Breast epithelium (tissue), 3 donors: Measurements from ENCODE around the gene LDLRAD4.

Experiments
- POLR2A ChIP-seq: fragments of 450-650 bp; IDR thresholded peaks from one replicate; pipeline ENCODE4 v1.6.1; 2016; ENCODE audit warnings: antibody characterized with exemption, mild to moderate bottlenecking, moderate library complexity
- POLR2AphosphoS5 ChIP-seq, 3 donors: sonication (generic); formaldehyde crosslinking; IDR thresholded peaks; one replicate each; pipeline ENCODE4 v1.6.1; 2017; ENCODE audit warnings: antibody characterized with exemption in 3 of 3
- TF ChIP-seq, protein P1 (sequence below), 3 donors: fragments of 450-650 bp; IDR thresholded peaks; one replicate each; pipeline ENCODE4 v1.5.1; 2016 to 2017; ENCODE audit warnings: antibody characterized with exemption in 3 of 3, mild to moderate bottlenecking in 3 of 3, moderate library complexity in 3 of 3

- TF ChIP-seq, protein P1, sequence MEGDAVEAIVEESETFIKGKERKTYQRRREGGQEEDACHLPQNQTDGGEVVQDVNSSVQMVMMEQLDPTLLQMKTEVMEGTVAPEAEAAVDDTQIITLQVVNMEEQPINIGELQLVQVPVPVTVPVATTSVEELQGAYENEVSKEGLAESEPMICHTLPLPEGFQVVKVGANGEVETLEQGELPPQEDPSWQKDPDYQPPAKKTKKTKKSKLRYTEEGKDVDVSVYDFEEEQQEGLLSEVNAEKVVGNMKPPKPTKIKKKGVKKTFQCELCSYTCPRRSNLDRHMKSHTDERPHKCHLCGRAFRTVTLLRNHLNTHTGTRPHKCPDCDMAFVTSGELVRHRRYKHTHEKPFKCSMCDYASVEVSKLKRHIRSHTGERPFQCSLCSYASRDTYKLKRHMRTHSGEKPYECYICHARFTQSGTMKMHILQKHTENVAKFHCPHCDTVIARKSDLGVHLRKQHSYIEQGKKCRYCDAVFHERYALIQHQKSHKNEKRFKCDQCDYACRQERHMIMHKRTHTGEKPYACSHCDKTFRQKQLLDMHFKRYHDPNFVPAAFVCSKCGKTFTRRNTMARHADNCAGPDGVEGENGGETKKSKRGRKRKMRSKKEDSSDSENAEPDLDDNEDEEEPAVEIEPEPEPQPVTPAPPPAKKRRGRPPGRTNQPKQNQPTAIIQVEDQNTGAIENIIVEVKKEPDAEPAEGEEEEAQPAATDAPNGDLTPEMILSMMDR (IDR thresholded peaks at IDR 0.05) = no peak
- TF ChIP-seq POLR2A = no peak
- TF ChIP-seq POLR2AphosphoS5 (IDR thresholded peaks at IDR 0.05) = no peak
These were observed 351.7 kb downstream of the LDLRAD4 start for GRCh38 chr18:13570216-13570615.
